Testis (tissue), 2 donors: Measurements from ENCODE around the gene THSD4.

Source experiments
- POLR2A ChIP-seq: fragments of 450-650 bp; IDR thresholded peaks from one replicate; pipeline ENCODE4 v1.6.1; 2017; ENCODE audit warnings: antibody characterized with exemption, mild to moderate bottlenecking, moderate library complexity
- TF ChIP-seq, protein P1 (sequence below), 3 experiments: fragments of 450-650 bp in 2 of 3; fragments of 200-600 bp in 1 of 3; sonication (generic) in 1 of 3; IDR thresholded peaks; one replicate each; pipeline ENCODE4 v1.5.1; 2016 to 2019; ENCODE audit warnings: antibody characterized with exemption in 3 of 3, mild to moderate bottlenecking in 2 of 3, moderate library complexity in 1 of 3

- TF ChIP-seq, protein P1, sequence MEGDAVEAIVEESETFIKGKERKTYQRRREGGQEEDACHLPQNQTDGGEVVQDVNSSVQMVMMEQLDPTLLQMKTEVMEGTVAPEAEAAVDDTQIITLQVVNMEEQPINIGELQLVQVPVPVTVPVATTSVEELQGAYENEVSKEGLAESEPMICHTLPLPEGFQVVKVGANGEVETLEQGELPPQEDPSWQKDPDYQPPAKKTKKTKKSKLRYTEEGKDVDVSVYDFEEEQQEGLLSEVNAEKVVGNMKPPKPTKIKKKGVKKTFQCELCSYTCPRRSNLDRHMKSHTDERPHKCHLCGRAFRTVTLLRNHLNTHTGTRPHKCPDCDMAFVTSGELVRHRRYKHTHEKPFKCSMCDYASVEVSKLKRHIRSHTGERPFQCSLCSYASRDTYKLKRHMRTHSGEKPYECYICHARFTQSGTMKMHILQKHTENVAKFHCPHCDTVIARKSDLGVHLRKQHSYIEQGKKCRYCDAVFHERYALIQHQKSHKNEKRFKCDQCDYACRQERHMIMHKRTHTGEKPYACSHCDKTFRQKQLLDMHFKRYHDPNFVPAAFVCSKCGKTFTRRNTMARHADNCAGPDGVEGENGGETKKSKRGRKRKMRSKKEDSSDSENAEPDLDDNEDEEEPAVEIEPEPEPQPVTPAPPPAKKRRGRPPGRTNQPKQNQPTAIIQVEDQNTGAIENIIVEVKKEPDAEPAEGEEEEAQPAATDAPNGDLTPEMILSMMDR (IDR thresholded peaks at IDR 0.05), result no peak
- TF ChIP-seq POLR2A, result no peak
Measured at GRCh38 chr15:71650603-71651002, 535.3 kb downstream of the THSD4 start.
